GM18873 (cell line): Measurements from ENCODE around the gene TANC1.

Experiments used
- ATAC-seq: cut with Tn5 transposase; IDR thresholded peaks from one replicate; pipeline ENCODE4 v1.9.1; 2021; ENCODE audit warnings: mild to moderate bottlenecking, moderate library complexity, moderate number of reproducible peaks; ENCODE audit not compliant: unreplicated experiment, low FRiP score

TANC1 gene

GRCh38 chr2:159052157-159052601 lies 83.7 kb downstream of the TANC1 start:
- ATAC-seq: no peak

- no peak for ATAC-seq
Measured at GRCh38 chr2:159053161-159054031, 85.0 kb downstream of the TANC1 start.

- ATAC-seq: no peak
Measured at GRCh38 chr2:159054032-159054334, 85.5 kb downstream of the TANC1 start.

GRCh38 chr2:159054985-159055384 lies 86.5 kb downstream of the TANC1 start:
- no peak for ATAC-seq

GRCh38 chr2:159060518-159060917 lies 92.1 kb downstream of the TANC1 start:
- no peak for ATAC-seq

GRCh38 chr2:159063677-159064076 lies 95.2 kb downstream of the TANC1 start:
- ATAC-seq: no peak

- ATAC-seq: no peak
Measured at GRCh38 chr2:159064446-159065301, 96.2 kb downstream of the TANC1 start.

GRCh38 chr2:159065313-159065712 lies 96.9 kb downstream of the TANC1 start:
- no peak for ATAC-seq

GRCh38 chr2:159065891-159066290 lies 97.5 kb downstream of the TANC1 start:
- ATAC-seq: no peak

GRCh38 chr2:159066541-159067156 lies 98.2 kb downstream of the TANC1 start:
- no peak for ATAC-seq

GRCh38 chr2:159067971-159068370 lies 99.5 kb downstream of the TANC1 start:
- no peak for ATAC-seq

GRCh38 chr2:159069229-159069628 lies 100.8 kb downstream of the TANC1 start:
- no peak for ATAC-seq

- no peak for ATAC-seq
Measured at GRCh38 chr2:159070235-159070634, 101.8 kb downstream of the TANC1 start.

GRCh38 chr2:159071190-159071915 lies 102.9 kb downstream of the TANC1 start:
- no peak for ATAC-seq

- no peak for ATAC-seq
Measured at GRCh38 chr2:159072795-159073194, 104.4 kb downstream of the TANC1 start.

- ATAC-seq: no peak
Measured at GRCh38 chr2:159073256-159073655, 104.8 kb downstream of the TANC1 start.

GRCh38 chr2:159074605-159075004 lies 106.2 kb downstream of the TANC1 start:
- ATAC-seq: no peak

GRCh38 chr2:159075727-159076126 lies 107.3 kb downstream of the TANC1 start:
- ATAC-seq: no peak

GRCh38 chr2:159076241-159076640 lies 107.8 kb downstream of the TANC1 start:
- ATAC-seq: no peak

- ATAC-seq: no peak
Measured at GRCh38 chr2:159077869-159078268, 109.4 kb downstream of the TANC1 start.
